CD4-positive, alpha-beta memory T cell (primary cell): ENCODE measurements around the gene IL1RL2. TPM values are rescaled to one million over a fixed set of nuclear protein-coding genes. Genes with fewer than 3 reads are reported as not detected.

ENCODE experiments used
- CTCF ChIA-PET: fragments of 350-600 bp; sonication (Branson Sonifier 250); formaldehyde crosslinking; loops from one replicate; lab custom pipeline; 2021; ENCODE audit warnings: inconsistent platforms; ENCODE audit not compliant: partially characterized antibody; lab: Charles Lee
- POLR2A ChIA-PET: fragments of 350-600 bp; sonication (Branson Sonifier 250); formaldehyde crosslinking; loops from one replicate; lab custom pipeline; 2021; ENCODE audit not compliant: partially characterized antibody; lab: Charles Lee
- DNase-seq, 5 donors: peaks; one replicate each; pipeline versions ENCODE4 v3.0.0 to v3.0.0-alpha.2; 2020 to 2022; ENCODE audit warnings: mixed read lengths in 1 of 5
- H3K27ac ChIP-seq: one replicate; pipeline ENCODE4 v1.7.0; 2013; ENCODE audit warnings: low read depth, low read length
- H3K27me3 ChIP-seq: 2 replicates; pipeline ENCODE4 v1.7.0; 2013; ENCODE audit warnings: mild to moderate bottlenecking, low read length, moderate library complexity; ENCODE audit not compliant: insufficient read depth
- H3K36me3 ChIP-seq: 2 replicates; pipeline ENCODE4 v1.7.0; 2013; ENCODE audit warnings: mild to moderate bottlenecking, low read length, moderate library complexity; ENCODE audit not compliant: insufficient read depth
- H3K4me1 ChIP-seq: 2 replicates; pipeline ENCODE4 v1.7.0; 2013; ENCODE audit warnings: mild to moderate bottlenecking, low read length, moderate library complexity; ENCODE audit not compliant: insufficient read depth
- H3K4me3 ChIP-seq, 2 donors: one replicate each; pipeline ENCODE4 v1.7.0; 2013; ENCODE audit warnings: low read length in 2 of 2, mild to moderate bottlenecking in 1 of 2
- H3K9me3 ChIP-seq, 2 donors: one replicate each; pipeline ENCODE4 v1.7.0; 2013; ENCODE audit warnings: low read length in 2 of 2, control low read depth in 1 of 2; ENCODE audit not compliant: control insufficient read depth in 1 of 2
- H3K27ac Mint-ChIP-seq, 7 donors: one replicate each; pipeline ENCODE4 v1.8.0; 2020 to 2021; ENCODE audit warnings: mixed read lengths in 7 of 7, mild to moderate bottlenecking in 6 of 7, inconsistent platforms in 3 of 7, moderate library complexity in 3 of 7
- H3K27me3 Mint-ChIP-seq, 2 donors: one replicate each; pipeline ENCODE4 v1.8.0; 2020 to 2021; ENCODE audit warnings: mixed read lengths in 2 of 2
- H3K36me3 Mint-ChIP-seq, 2 donors: one replicate each; pipeline ENCODE4 v1.8.0; 2020 to 2021; ENCODE audit warnings: mixed read lengths in 2 of 2, inconsistent platforms in 1 of 2, mild to moderate bottlenecking in 1 of 2
- H3K4me1 Mint-ChIP-seq, 4 donors: one replicate each; pipeline ENCODE4 v1.8.0; 2020 to 2021; ENCODE audit warnings: mixed read lengths in 4 of 4, mild to moderate bottlenecking in 1 of 4
- H3K4me3 Mint-ChIP-seq, 8 donors: one replicate each; pipeline ENCODE4 v1.8.0; 2020 to 2021; ENCODE audit warnings: mixed read lengths in 8 of 8, mild to moderate bottlenecking in 7 of 8, moderate library complexity in 6 of 8, inconsistent platforms in 3 of 8
- H3K9me3 Mint-ChIP-seq, 8 donors: one replicate each; pipeline ENCODE4 v1.8.0; 2020 to 2021; ENCODE audit warnings: mixed read lengths in 8 of 8, mild to moderate bottlenecking in 5 of 8, inconsistent platforms in 3 of 8, moderate library complexity in 1 of 8
- intact Hi-C: fragments of 100-400 bp; cut with micrococcal nuclease; formaldehyde crosslinking; loops from one replicate; pipeline ENCODE4 v1.15.1; 2023
- polyA plus RNA-seq, 2 donors: library from polyadenylated mRNA; unstranded; fragments of 300-500 nt; fragmentation: Illumina TruSeq; gene quantifications; one replicate each; pipeline ENCODE4 v1.2.3, GENCODE V29; 2021
- total RNA-seq, 2 experiments: library from RNA; stranded (reverse); gene quantifications; one replicate each; pipeline ENCODE4 v1.2.3, GENCODE V29; 2021

IL1RL2 gene
- under 1 TPM in 1 of 2 experiments, not detected in 1; 0.23 TPM for total RNA-seq
- not detected for polyA plus RNA-seq

GRCh38 chr2:102186791-102187495 is at the start of gene IL1RL2:
Gene IL1RL2, plus strand, starts transcription at chr2:102187023. Its CDS starts 845 bp downstream, at chr2:102187868.
- H3K27ac ChIP-seq = no peak within 1 kb of the TSS
- no peaks in the 10 kb centered on the region for H3K9me3 ChIP-seq
- intact Hi-C loops = loop anchor here (5.0 kb wide), 2 partner anchors 165 to 255 kb away; no protein-coding TSS in a partner anchor
- H3K27ac Mint-ChIP-seq = peak within 1 kb of the TSS in 5 of 7 donors; percentile 81 to 93 (median 85)
- H3K4me3 ChIP-seq = peak within 1 kb of the TSS in 1 of 2 donors; percentile 36
- ChIA-PET CTCF (interaction anchor here (0.9 to 6.2 kb wide), 6 partner anchors 10 to 181 kb away, joined by 3 to 118 read pairs (median 6); no protein-coding TSS in a partner anchor), POLR2A (interaction anchor here (0.6 to 1.8 kb wide), 4 partner anchors 29 to 176 kb away, joined by 3 to 10 read pairs (median 4); no protein-coding TSS in a partner anchor)
- peaks cover 9% of the 10 kb centered on the region for H3K4me1 ChIP-seq
- no peaks in the 10 kb centered on the region for H3K9me3 Mint-ChIP-seq
- no peak for DNase-seq
- H3K4me1 Mint-ChIP-seq = peaks cover 8 to 19% (median 13%) of the 10 kb centered on the region in 4 donors
- H3K36me3 ChIP-seq = no peaks in the 10 kb centered on the region
- H3K27me3 Mint-ChIP-seq = peaks cover 8 to 9% of the 10 kb centered on the region in 2 donors
- peak within 1 kb of the TSS; percentile 86 to 95 (median 88) for H3K4me3 Mint-ChIP-seq
- H3K36me3 Mint-ChIP-seq = no peaks in the 10 kb centered on the region
- H3K27me3 ChIP-seq = no peaks in the 10 kb centered on the region

- Histone ChIP-seq H3K27ac (no peak overlapping the region), H3K9me3 (no peaks in the 10 kb centered on the region), H3K36me3 (no peaks in the 10 kb centered on the region), H3K27me3 (no peaks in the 10 kb centered on the region), H3K4me3 (no peak overlapping the region), H3K4me1 (peaks cover 17% of the 10 kb centered on the region)
- H3K36me3 Mint-ChIP-seq = peaks cover 1 to 3% of the 10 kb centered on the region in 2 donors
- H3K27me3 Mint-ChIP-seq = peaks cover 11 to 18% of the 10 kb centered on the region in 2 donors
- H3K9me3 Mint-ChIP-seq = peaks cover 0 to 7% (median 0%) of the 10 kb centered on the region in 8 donors
- peaks cover 9 to 26% (median 21%) of the 10 kb centered on the region in 4 donors for H3K4me1 Mint-ChIP-seq
- no peak overlapping the region for H3K27ac Mint-ChIP-seq
- no peak for DNase-seq
- POLR2A ChIA-PET = no interaction called here
- H3K4me3 Mint-ChIP-seq = no peak overlapping the region
- intact Hi-C loops = no loop called here
- CTCF ChIA-PET = no interaction called here
Observed at GRCh38 chr2:102137138-102137537, 49.7 kb upstream of the IL1RL2 start.

- peak in 3 of 5 donors; percentile 4 to 11 (median 6) for DNase-seq
- peaks cover 14 to 31% (median 24%) of the 10 kb centered on the region in 4 donors for H3K4me1 Mint-ChIP-seq
- peak overlapping the region in 4 of 7 donors; percentile 30 to 63 (median 38) for H3K27ac Mint-ChIP-seq
- Histone ChIP-seq H3K9me3 (no peaks in the 10 kb centered on the region), H3K4me1 (peaks cover 17% of the 10 kb centered on the region), H3K27me3 (no peaks in the 10 kb centered on the region), H3K4me3 (no peak overlapping the region), H3K36me3 (no peaks in the 10 kb centered on the region), H3K27ac (no peak overlapping the region)
- peaks cover 0 to 1% of the 10 kb centered on the region in 2 donors for H3K36me3 Mint-ChIP-seq
- peaks cover 0 to 9% (median 2%) of the 10 kb centered on the region in 8 donors for H3K9me3 Mint-ChIP-seq
- intact Hi-C loops = no loop called here
- CTCF ChIA-PET = no interaction called here
- POLR2A ChIA-PET = interaction anchor here (0.6 kb wide), 1 partner anchor 97 kb away, joined by 3 read pairs; no protein-coding TSS in a partner anchor
- H3K27me3 Mint-ChIP-seq = peaks cover 19 to 25% of the 10 kb centered on the region in 2 donors
- peak overlapping the region in 7 of 8 donors; percentile 0 to 50 (median 6) for H3K4me3 Mint-ChIP-seq
Observed at GRCh38 chr2:102138331-102138730, 48.5 kb upstream of the IL1RL2 start.

- no peaks in the 10 kb centered on the region for H3K36me3 ChIP-seq
- H3K4me3 Mint-ChIP-seq = peak overlapping the region in 1 of 8 donors; percentile 63
- H3K9me3 ChIP-seq = no peaks in the 10 kb centered on the region
- H3K4me1 ChIP-seq = peaks cover 17% of the 10 kb centered on the region
- no peaks in the 10 kb centered on the region for H3K27me3 ChIP-seq
- H3K27ac ChIP-seq = no peak overlapping the region
- CTCF ChIA-PET = interaction anchor here (1.0 to 1.2 kb wide), 2 partner anchors 10 to 101 kb away, joined by 4 read pairs; no protein-coding TSS in a partner anchor
- peaks cover 0 to 22% (median 12%) of the 10 kb centered on the region in 8 donors for H3K9me3 Mint-ChIP-seq
- peaks cover 14 to 31% (median 24%) of the 10 kb centered on the region in 4 donors for H3K4me1 Mint-ChIP-seq
- H3K27me3 Mint-ChIP-seq = peaks cover 20 to 27% of the 10 kb centered on the region in 2 donors
- DNase-seq = no peak
- H3K36me3 Mint-ChIP-seq = peaks cover 1 to 4% of the 10 kb centered on the region in 2 donors
- no peak overlapping the region for H3K4me3 ChIP-seq
- intact Hi-C loops = no loop called here
- POLR2A ChIA-PET = no interaction called here
- H3K27ac Mint-ChIP-seq = peak overlapping the region in 1 of 7 donors; percentile 11
Observed at GRCh38 chr2:102139851-102140250, 47.0 kb upstream of the IL1RL2 start.

GRCh38 chr2:102140377-102140776 is 46.4 kb upstream of the IL1RL2 start:
- Mint-ChIP-seq H3K27ac (peak overlapping the region in 1 of 7 donors; percentile 20), H3K36me3 (peaks cover 2 to 8% of the 10 kb centered on the region in 2 donors), H3K4me1 (peaks cover 14 to 31% (median 24%) of the 10 kb centered on the region in 4 donors), H3K9me3 (peaks cover 0 to 28% (median 16%) of the 10 kb centered on the region in 8 donors), H3K27me3 (peaks cover 20 to 27% of the 10 kb centered on the region in 2 donors), H3K4me3 (peak overlapping the region in 5 of 8 donors; percentile 7 to 58 (median 19))
- no peaks in the 10 kb centered on the region for H3K9me3 ChIP-seq
- H3K4me3 ChIP-seq = no peak overlapping the region
- CTCF ChIA-PET = interaction anchor here (1.0 to 1.2 kb wide), 2 partner anchors 10 to 100 kb away, joined by 4 read pairs; no protein-coding TSS in a partner anchor
- no peak for DNase-seq
- no peak overlapping the region for H3K27ac ChIP-seq
- POLR2A ChIA-PET = no interaction called here
- H3K27me3 ChIP-seq = no peaks in the 10 kb centered on the region
- intact Hi-C loops = no loop called here
- H3K4me1 ChIP-seq = peaks cover 17% of the 10 kb centered on the region
- no peaks in the 10 kb centered on the region for H3K36me3 ChIP-seq

GRCh38 chr2:102141011-102141943 is 45.5 kb upstream of the IL1RL2 start:
- H3K4me1 Mint-ChIP-seq = peaks cover 14 to 31% (median 24%) of the 10 kb centered on the region in 4 donors
- intact Hi-C loops = no loop called here
- H3K36me3 Mint-ChIP-seq = peaks cover 6 to 14% of the 10 kb centered on the region in 2 donors
- Histone ChIP-seq H3K27ac (no peak overlapping the region), H3K4me1 (peaks cover 17% of the 10 kb centered on the region), H3K36me3 (no peaks in the 10 kb centered on the region), H3K27me3 (no peaks in the 10 kb centered on the region), H3K9me3 (peaks cover 0 to 7% of the 10 kb centered on the region in 2 donors), H3K4me3 (no peak overlapping the region)
- peak overlapping the region in 2 of 7 donors; percentile 19 to 32 for H3K27ac Mint-ChIP-seq
- peak overlapping the region; percentile 24 to 81 (median 72) for H3K4me3 Mint-ChIP-seq
- CTCF ChIA-PET = interaction anchor here (1.6 to 3.1 kb wide), 3 partner anchors 12 to 121 kb away, joined by 5 to 9 read pairs (median 7); no protein-coding TSS in a partner anchor
- peaks cover 0 to 37% (median 25%) of the 10 kb centered on the region in 8 donors for H3K9me3 Mint-ChIP-seq
- peaks cover 22 to 27% of the 10 kb centered on the region in 2 donors for H3K27me3 Mint-ChIP-seq
- DNase-seq = no peak
- POLR2A ChIA-PET = interaction anchor here (1.0 to 1.2 kb wide), 2 partner anchors 58 to 99 kb away, joined by 3 to 4 read pairs; no protein-coding TSS in a partner anchor
